ENCODE data around the gene TMEM14B. TPM values are rescaled to one million over a fixed set of nuclear protein-coding genes. Genes with fewer than 3 reads are reported as not detected.

TMEM14B gene
- total and polyA plus RNA-seq, 9 of the 15 experiments (the other 6 are each of a cell fraction or from before 2014, with no cell fraction given): 174 to 862 (median 263) TPM

GRCh38 chr6:10771371-10771894, 23.8 kb downstream of the TMEM14B start (continued):
- TF ChIP-seq MGA (IDR thresholded peaks at IDR 0.05): peak; percentile 85
- TF ChIP-seq SPI1 (IDR thresholded peaks at IDR 0.05; ENCODE audit: borderline replicate concordance, low read depth, low read length): no peak
- peak; percentile 58 for TF ChIP-seq BHLHE40 (IDR thresholded peaks at IDR 0.05; ENCODE audit: low read length)
- TF ChIP-seq TRIM24 (IDR thresholded peaks at IDR 0.05): peak; percentile 72 to 92; a peak in 3 of 4 replicates
- TF ChIP-seq EGR1 (conservative IDR thresholded peaks at IDR 0.05): no peak
- TF ChIP-seq ATF4 (CRISPR knock-in tag; IDR thresholded peaks at IDR 0.05): no peak
- no peak for TF ChIP-seq MCM3 (IDR thresholded peaks at IDR 0.05)
- TF ChIP-seq DIDO1 (tag; IDR thresholded peaks at IDR 0.05; ENCODE audit: low read depth): peak; percentile 17; the same call in 1 of the 2 replicates
- TF ChIP-seq MYNN (IDR thresholded peaks at IDR 0.05): peak; percentile 80
- no peak for TF ChIP-seq MYNN (CRISPR knock-in tag; IDR thresholded peaks at IDR 0.05)
- no peak for TF ChIP-seq SLC30A9 (CRISPR knock-in tag; IDR thresholded peaks at IDR 0.05)
